Measurements from ENCODE around the gene ITCH. TPM values are rescaled to one million over a fixed set of nuclear protein-coding genes. Genes with fewer than 3 reads are reported as not detected.

ITCH gene
- total RNA-seq, 2 experiments from 2014 or later: 44.2 to 47.0 TPM

DNA sequence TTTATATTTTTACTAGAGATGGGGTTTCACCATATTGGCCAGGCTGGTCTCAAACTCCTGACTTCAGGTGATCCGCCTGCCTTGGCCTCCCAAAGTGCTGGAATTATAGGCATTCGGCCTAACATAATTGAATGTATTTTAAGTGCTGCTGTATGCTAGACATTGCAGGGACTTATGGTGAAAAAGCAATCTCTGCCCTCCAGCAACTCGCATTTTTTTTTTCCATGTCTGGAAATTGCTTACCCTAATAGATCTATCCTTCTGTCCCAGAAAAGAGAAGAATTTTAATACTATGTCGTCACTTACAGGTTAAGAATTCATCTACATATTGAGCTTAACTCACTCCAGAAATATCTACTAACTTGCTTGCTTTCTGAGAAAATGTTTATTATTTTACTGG, 10.4 kb downstream of the ITCH start:
- Histone ChIP-seq H3K9me3 (ENCODE audit: control insufficient read depth in 1 of 2, insufficient read depth in 1 of 2, low read length in 2 of 2) (no peaks in the 10 kb centered on the region), H3K36me3 (ENCODE audit: insufficient read depth, low read length) (peaks cover 40% of the 10 kb centered on the region), H3K4me3 (ENCODE audit: low read length) (no peak overlapping the region), H3K27ac (ENCODE audit: low read depth in 1 of 2, low read length in 2 of 2) (no peak overlapping the region), H3K27me3 (ENCODE audit: control insufficient read depth in 1 of 2, insufficient read depth in 2 of 2, low read length in 2 of 2) (no peaks in the 10 kb centered on the region), H3K4me1 (ENCODE audit: insufficient read depth, low read length) (peaks cover 18% of the 10 kb centered on the region)
- no peaks in the 10 kb centered on the region for H3K27me3 Mint-ChIP-seq
- H3K9me3 Mint-ChIP-seq: no peaks in the 10 kb centered on the region
- POLR2A ChIA-PET: interaction anchor here (1.0 kb wide), 2 partner anchors 10 to 61 kb away, joined by 3 read pairs; partner anchors contain the start of gene ITCH
- DNase-seq: no peak
- CTCF ChIA-PET: no interaction called here
- H3K4me1 Mint-ChIP-seq (ENCODE audit: low read depth): peaks cover 44% of the 10 kb centered on the region
- no peak overlapping the region for H3K4me3 Mint-ChIP-seq
- no peak overlapping the region for H3K27ac Mint-ChIP-seq
- ATAC-seq (ENCODE audit: poor library complexity): no peak
- intact Hi-C loops (cut with DNase I, micrococcal nuclease): no loop called here
- TF ChIP-seq, protein P1, sequence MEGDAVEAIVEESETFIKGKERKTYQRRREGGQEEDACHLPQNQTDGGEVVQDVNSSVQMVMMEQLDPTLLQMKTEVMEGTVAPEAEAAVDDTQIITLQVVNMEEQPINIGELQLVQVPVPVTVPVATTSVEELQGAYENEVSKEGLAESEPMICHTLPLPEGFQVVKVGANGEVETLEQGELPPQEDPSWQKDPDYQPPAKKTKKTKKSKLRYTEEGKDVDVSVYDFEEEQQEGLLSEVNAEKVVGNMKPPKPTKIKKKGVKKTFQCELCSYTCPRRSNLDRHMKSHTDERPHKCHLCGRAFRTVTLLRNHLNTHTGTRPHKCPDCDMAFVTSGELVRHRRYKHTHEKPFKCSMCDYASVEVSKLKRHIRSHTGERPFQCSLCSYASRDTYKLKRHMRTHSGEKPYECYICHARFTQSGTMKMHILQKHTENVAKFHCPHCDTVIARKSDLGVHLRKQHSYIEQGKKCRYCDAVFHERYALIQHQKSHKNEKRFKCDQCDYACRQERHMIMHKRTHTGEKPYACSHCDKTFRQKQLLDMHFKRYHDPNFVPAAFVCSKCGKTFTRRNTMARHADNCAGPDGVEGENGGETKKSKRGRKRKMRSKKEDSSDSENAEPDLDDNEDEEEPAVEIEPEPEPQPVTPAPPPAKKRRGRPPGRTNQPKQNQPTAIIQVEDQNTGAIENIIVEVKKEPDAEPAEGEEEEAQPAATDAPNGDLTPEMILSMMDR (IDR thresholded peaks at IDR 0.05): no peak
- H3K36me3 Mint-ChIP-seq (ENCODE audit: low read depth): peaks cover 66% of the 10 kb centered on the region

DNA sequence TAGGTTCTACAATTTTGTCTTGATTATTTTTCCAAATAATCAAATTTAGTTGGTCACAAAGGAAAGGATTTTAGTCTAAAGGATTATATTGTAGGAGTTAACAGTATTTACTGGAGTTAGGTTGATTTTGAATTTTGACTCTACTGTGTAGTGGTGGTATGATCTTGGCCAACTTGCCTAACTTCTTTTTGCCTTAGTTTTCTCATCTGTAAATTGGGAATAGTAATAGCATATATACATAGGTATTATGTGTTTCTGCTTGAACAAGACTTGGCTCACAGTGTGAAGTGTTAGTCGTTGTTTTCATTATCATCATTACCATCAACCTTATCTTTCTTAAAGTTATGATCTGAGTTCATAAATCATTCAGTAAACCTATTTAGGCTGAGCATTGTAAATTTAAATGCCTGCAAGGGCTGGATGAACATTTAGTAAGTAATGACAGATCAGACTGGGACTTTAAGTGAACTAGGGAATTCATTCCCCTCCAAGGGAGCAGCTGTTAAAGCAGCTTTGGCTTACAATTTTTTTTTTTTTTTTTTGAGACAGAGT, 11.2 kb downstream of the ITCH start:
- POLR2A ChIA-PET: interaction anchor here (0.8 to 1.0 kb wide), 3 partner anchors 11 to 88 kb away, joined by 3 read pairs; partner anchors contain the start of gene ITCH
- Histone ChIP-seq H3K4me3 (ENCODE audit: low read length) (no peak overlapping the region), H3K27ac (ENCODE audit: low read depth in 1 of 2, low read length in 2 of 2) (no peak overlapping the region), H3K36me3 (ENCODE audit: insufficient read depth, low read length) (peaks cover 38% of the 10 kb centered on the region), H3K27me3 (ENCODE audit: control insufficient read depth in 1 of 2, insufficient read depth in 2 of 2, low read length in 2 of 2) (no peaks in the 10 kb centered on the region), H3K4me1 (ENCODE audit: insufficient read depth, low read length) (peaks cover 13% of the 10 kb centered on the region), H3K9me3 (ENCODE audit: control insufficient read depth in 1 of 2, insufficient read depth in 1 of 2, low read length in 2 of 2) (no peaks in the 10 kb centered on the region)
- Mint-ChIP-seq H3K4me1 (ENCODE audit: low read depth) (peaks cover 44% of the 10 kb centered on the region), H3K27me3 (no peaks in the 10 kb centered on the region), H3K4me3 (no peak overlapping the region), H3K27ac (no peak overlapping the region), H3K9me3 (no peaks in the 10 kb centered on the region), H3K36me3 (ENCODE audit: low read depth) (peaks cover 67% of the 10 kb centered on the region)
- intact Hi-C loops (cut with DNase I, micrococcal nuclease): no loop called here
- no peak for DNase-seq
- TF ChIP-seq, protein P1 (IDR thresholded peaks at IDR 0.05): no peak
- no peak for ATAC-seq (ENCODE audit: poor library complexity)
- CTCF ChIA-PET: no interaction called here

DNA sequence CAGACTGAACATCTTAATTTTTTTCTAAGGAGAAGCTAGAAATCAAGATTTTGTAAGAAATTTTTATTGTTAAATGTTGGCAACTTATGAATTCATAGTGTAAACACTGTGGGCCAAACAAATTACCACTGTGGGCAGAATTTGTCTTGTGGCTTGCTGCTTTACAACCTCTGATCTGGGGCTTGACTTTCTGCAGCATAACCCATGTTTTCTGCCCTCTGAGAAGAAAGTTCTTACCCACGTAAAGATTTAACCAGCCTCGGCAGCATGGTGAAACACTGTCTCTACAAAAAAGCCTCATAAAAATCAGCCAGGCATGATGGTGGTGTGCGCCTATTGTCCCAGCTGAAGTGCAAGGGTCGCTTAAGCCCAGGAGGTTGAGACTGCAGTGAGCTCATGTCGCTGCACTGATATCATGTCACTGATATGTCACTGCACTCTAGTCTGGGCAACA, 12.9 kb downstream of the ITCH start:
- peak in 1 of 14 experiments; percentile 7 for DNase-seq

More for the DNA sequence above, 12.9 kb downstream of the ITCH start:
- ChIA-PET CTCF (interaction anchor here (0.6 kb wide), 1 partner anchor 14 kb away, joined by 6 read pairs; no protein-coding TSS in a partner anchor), POLR2A (no interaction called here)
- no peak for ATAC-seq (ENCODE audit: poor library complexity)
- Mint-ChIP-seq H3K4me3 (no peak overlapping the region), H3K36me3 (ENCODE audit: low read depth) (peaks cover 53% of the 10 kb centered on the region), H3K27ac (no peak overlapping the region), H3K4me1 (ENCODE audit: low read depth) (peaks cover 37% of the 10 kb centered on the region), H3K27me3 (no peaks in the 10 kb centered on the region), H3K9me3 (no peaks in the 10 kb centered on the region)
- Histone ChIP-seq H3K27me3 (ENCODE audit: control insufficient read depth in 1 of 2, insufficient read depth in 2 of 2, low read length in 2 of 2) (no peaks in the 10 kb centered on the region), H3K36me3 (ENCODE audit: insufficient read depth, low read length) (peaks cover 23% of the 10 kb centered on the region), H3K4me3 (ENCODE audit: low read length) (no peak overlapping the region), H3K9me3 (ENCODE audit: control insufficient read depth in 1 of 2, insufficient read depth in 1 of 2, low read length in 2 of 2) (no peaks in the 10 kb centered on the region), H3K27ac (ENCODE audit: low read depth in 1 of 2, low read length in 2 of 2) (no peak overlapping the region), H3K4me1 (ENCODE audit: insufficient read depth, low read length) (peaks cover 10% of the 10 kb centered on the region)
- intact Hi-C loops (cut with DNase I, micrococcal nuclease): no loop called here
- TF ChIP-seq, protein P1 (IDR thresholded peaks at IDR 0.05): no peak
